Measurements from ENCODE around the gene NDUFA12.

DNA sequence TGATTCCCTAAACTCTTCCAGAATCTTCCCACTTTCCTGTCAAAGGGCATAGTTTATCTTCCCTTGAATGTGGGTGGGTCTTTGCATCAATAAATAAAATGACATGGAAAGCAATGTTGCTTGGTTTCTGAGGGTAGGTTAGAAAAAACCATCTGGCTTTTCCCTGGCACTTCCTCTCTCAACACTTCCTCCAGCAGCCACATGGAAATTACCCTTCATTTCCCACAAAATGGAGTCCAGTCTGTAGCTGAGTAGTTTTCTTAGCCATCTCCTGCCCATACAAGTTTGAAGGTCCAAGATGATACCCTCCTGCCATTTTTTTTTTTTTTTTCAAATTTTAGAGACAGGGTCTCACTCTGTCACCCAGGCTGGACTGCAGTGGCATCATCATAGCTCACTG is 11.1 kb upstream of the NDUFA12 start:
- TF ChIP-seq, protein P1, sequence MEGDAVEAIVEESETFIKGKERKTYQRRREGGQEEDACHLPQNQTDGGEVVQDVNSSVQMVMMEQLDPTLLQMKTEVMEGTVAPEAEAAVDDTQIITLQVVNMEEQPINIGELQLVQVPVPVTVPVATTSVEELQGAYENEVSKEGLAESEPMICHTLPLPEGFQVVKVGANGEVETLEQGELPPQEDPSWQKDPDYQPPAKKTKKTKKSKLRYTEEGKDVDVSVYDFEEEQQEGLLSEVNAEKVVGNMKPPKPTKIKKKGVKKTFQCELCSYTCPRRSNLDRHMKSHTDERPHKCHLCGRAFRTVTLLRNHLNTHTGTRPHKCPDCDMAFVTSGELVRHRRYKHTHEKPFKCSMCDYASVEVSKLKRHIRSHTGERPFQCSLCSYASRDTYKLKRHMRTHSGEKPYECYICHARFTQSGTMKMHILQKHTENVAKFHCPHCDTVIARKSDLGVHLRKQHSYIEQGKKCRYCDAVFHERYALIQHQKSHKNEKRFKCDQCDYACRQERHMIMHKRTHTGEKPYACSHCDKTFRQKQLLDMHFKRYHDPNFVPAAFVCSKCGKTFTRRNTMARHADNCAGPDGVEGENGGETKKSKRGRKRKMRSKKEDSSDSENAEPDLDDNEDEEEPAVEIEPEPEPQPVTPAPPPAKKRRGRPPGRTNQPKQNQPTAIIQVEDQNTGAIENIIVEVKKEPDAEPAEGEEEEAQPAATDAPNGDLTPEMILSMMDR (IDR thresholded peaks at IDR 0.05) = no peak
- TF ChIP-seq ZFX (IDR thresholded peaks at IDR 0.05; ENCODE audit: borderline replicate concordance) = no peak
